ENCODE results near the gene IFIT3.

Gene IFIT3

DNA sequence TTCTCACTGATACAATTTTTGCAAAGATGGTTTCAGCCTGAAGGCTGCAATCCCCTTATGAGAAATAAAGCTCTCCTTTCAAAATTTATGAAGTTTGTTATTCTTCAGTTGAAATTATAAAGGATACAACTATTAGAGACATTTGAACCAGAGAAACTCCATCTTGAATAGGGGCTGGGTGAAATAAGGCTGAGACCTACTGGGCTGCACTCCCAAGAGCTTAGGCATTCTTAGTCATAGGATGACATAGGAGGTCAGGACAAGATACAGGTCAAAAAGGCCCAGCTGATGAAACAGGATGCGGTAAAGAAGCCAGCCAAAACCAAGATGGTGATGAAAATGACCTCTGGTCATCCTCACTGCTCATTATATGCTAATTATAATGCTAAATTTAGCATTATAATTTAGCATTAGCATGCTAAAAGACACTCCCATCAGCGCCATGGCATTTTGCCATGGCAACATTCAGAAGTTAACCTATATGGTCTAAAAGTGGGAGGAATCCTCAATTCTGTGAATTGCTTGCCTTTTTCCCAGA, 27.7 kb downstream of the IFIT3 start:
- no peak for DNase-seq (ENCODE audit: low read depth in 3 of 3, low spot score in 1 of 3)

DNA sequence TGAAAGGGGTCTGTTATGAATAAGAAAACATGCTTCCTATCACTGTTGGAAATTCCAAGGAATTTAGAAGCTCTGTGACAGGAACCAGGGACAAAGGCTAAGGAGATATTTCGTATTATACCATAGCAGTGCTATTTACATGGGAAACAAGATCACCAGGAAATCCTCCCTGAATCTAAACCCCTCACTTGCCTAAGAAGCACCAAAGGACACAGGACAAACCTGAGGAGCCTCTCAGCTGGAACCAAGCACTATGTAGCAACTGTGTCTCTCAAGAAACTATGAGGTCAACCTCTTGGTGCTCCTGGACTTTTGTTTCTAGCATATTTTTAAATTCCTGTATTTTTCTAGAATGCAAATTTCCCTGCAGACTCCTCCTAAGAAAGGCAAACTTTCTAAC, 29.3 kb downstream of the IFIT3 start:
- DNase-seq (ENCODE audit: low read depth in 3 of 3, low spot score in 1 of 3) = no peak

DNA sequence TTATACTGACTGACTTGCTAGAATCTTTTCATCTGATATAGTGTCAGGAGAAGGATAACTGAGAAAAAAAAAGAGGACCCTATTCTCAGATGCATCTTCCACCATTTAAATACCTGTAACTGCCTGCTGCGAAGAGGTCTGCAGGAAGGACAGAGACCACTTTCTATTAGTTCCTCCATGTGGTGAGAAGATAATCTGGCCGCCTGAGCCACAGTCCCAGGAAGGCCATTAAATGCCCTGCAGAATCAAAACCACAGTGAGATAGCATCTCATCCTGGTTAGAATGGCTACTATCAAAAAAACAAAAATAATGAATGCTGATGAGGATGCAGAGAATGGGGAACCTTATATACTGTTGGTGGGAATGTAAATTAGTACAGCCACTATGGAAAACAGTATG, 30.2 kb downstream of the IFIT3 start:
- DNase-seq (ENCODE audit: low read depth in 3 of 3, low spot score in 1 of 3) = no peak

DNA sequence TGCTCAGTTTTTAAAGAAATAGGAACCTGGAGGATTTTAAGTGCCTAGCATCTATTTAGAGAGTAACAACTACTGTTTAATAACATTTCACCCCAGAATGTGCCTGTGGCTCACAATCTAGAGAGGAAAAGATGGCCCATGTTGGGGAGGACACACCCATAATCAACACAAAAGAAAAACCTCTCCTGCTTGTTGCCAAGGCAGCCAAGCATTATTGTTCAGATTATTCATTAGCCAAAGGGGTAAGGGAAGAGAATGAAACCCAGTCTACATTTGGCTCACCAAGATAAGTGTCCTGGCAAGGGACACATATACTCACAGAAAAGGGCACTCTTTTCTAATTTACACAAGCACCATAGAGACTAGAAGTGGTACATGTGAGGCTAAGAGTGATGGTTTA, 32.4 kb downstream of the IFIT3 start:
- no peak for DNase-seq (ENCODE audit: low read depth in 3 of 3, low spot score in 1 of 3)

DNA sequence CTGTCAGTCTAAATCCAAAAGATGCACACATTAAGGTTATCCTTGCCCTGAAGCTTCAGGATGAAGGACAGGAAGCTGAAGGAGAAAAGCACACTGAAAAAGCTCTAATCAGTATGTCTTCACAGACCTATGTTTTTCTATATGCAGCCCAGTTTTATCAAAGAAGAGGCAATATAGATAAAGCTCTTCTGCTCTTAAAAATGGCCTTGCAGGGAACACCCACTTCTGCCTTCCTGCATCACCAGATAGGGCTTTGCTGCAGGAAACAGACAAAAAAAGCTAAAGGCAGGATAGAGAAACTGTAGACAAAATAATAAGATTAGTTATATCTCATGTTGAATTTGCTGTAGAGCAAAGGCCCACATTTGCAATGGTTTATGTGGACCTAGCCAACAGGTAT, 35.1 kb downstream of the IFIT3 start:
- DNase-seq (ENCODE audit: low read depth in 3 of 3, low spot score in 1 of 3) = no peak

DNA sequence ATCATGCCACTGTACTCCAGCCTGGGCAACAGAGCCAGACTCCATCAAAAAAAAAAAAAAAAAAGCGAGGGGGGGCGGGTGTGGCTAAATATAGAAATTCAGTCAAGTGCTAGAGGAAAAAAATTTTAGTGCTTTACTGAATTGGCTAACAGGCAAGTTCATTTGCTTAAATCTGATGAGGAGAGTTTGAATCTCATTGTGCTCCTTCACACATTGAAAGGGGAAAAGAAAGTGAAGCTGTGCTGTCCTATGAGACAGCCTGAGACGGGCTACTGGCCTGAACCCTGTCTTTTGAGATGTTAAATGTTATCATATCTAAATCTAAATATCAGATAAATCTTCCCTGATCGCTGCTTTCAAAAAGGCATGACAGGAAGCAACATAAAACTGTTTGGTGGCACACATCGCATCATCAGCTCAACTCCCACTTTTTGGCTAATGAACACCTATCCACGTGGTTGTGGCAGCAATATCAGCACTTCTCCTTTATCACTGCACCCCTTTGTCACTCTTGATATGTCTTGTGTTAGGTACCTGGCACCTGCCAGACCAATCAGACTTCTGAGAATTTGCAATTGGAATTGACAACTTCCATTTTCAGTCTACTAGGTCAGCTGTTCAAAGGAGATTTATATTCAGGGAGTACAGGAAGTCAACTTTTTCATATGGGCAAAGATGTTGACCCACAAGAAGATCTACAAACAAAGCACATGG, 36.1 kb downstream of the IFIT3 start:
- DNase-seq (ENCODE audit: low read depth in 3 of 3, low spot score in 1 of 3) = no peak

DNA sequence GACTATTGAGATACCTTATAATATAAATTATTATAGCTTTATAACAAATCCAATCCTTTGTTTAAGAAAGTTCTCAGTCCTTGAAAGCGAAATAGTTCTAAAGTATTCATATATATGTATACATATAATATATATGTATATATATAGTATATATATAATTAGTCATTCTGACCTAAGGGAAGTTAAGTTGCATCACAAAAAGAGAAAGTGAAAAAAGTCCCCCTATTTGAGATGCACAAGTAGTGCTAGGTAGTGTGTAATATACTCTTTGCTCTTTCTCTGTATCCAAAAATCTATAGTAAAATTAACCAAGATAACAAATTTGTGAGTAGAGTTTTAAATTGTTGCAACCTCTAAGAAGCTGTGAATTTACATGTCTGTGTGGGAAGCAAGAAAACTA, 36.7 kb downstream of the IFIT3 start:
- DNase-seq (ENCODE audit: low read depth in 3 of 3, low spot score in 1 of 3) = no peak

DNA sequence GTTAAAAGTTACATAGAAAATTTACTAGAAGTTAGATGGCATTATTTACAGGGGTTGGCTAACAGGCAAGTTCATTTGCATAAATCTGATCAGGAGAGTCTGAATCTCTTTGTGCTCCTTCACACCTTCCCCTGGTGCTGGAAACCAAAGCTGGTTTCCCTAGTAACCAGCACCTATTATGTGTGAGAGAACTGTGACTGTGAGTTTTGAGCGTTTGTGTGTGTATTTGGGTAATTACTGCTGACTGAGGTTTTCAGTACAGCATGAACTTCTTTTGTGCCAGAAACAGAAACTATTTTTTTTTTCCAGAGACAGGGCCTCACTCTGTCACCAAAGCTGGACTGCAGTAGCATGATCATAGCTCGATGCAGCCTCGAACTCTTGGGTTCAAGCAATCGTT, 39.7 kb downstream of the IFIT3 start:
- no peak for DNase-seq (ENCODE audit: low read depth in 3 of 3, low spot score in 1 of 3)

DNA sequence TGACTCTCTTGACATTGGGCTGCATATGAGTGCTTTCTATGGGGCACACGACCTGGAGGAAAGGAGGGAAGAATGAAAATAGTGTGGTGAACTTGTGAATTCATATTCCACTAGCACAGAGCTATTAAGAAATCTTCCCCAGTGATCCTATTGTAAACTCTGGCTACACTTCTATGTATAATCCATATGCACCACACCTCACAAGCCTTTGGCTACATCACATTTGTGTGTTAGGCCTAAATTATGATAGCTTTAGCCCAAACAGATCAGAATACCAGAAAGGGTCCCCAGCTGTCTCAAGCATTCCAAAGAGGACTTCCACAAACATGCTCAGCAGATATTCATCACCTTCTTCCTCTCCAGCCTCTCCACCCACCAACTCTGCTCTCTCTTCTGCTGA, 40.3 kb downstream of the IFIT3 start:
- DNase-seq (ENCODE audit: low read depth in 3 of 3, low spot score in 1 of 3) = no peak

DNA sequence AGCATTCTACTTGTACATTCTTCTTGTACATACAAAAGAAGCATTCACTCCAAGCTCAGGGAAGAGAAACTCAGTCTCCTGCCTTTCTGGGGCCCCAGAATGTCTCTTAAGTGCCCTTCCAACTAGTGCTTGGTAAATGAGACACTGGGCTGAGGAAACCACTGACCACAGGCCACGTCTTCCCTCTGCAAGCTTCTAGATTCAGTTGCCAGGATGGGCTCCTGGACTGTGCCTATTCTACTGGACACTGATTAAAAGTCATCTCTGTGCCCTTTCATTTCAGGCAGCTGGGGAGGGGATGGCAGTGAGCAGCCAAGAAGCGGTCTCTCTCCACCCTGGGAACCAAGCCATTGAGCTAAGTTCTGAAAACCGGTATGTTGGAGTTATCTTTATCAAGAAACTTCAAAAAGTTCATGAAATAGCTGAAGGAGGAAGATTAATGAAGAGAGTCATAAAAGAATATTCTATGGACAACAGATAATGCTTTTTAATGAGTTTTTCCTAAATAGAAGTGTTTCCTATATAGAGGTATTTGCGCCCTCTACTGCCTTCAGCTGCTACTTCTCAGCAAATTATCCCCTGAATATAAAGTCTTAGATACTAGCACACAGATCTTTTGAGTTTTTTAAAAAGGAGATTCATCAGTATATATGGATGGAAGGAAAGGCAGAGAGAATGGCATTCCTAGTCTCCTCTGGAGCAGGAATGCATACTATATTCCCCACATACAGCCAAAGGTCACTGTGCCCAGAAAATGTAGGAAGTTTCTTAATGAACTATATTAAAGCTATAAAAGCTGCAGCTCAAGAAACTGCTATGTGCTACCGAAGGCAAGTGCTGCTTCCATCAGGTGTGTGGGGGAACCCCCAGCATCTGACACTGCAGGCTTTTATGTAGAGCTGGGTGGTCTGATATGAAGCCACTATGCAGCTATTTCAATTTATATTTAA, 41.6 kb downstream of the IFIT3 start:
- DNase-seq (ENCODE audit: low read depth in 3 of 3, low spot score in 1 of 3) = no peak

DNA sequence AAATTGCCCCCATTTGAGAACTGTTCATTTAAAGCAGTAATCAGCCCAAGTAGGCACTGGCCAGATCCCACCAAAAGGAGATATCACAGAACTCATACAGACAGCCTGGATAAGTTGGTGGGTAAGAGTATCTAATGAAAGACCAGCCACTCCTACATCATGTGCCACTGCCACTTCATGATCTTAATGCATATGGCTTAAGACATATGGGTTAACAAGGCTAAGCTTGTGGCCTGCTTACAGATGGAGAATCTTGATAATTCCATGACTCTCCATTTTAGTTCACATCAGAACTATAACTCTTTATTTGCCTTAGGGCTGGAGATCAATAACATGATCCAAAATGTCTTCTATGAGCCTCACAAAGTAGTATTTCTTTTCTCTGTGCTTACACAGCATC, 43.3 kb downstream of the IFIT3 start:
- DNase-seq (ENCODE audit: low read depth in 3 of 3, low spot score in 1 of 3) = no peak

DNA sequence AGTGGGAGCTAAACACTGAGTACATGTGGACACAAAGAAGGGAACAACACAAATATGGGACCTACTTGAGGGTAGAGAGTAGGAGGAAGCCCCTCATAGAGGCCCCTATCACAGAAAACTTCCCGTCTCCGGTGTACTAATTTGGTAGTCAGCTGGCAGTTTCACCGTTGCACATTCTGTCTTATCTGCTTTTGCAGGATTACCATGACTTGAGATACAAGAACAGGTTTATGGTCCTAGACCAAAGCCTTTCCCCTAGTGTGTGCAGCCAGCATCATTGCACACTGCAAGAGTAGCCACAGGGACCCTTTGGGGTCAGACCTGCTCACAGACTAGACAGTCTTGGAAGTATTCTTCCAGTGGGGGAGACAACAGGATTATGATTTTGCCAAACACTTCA, 44.2 kb downstream of the IFIT3 start:
- no peak for DNase-seq (ENCODE audit: low read depth in 3 of 3, low spot score in 1 of 3)

DNA sequence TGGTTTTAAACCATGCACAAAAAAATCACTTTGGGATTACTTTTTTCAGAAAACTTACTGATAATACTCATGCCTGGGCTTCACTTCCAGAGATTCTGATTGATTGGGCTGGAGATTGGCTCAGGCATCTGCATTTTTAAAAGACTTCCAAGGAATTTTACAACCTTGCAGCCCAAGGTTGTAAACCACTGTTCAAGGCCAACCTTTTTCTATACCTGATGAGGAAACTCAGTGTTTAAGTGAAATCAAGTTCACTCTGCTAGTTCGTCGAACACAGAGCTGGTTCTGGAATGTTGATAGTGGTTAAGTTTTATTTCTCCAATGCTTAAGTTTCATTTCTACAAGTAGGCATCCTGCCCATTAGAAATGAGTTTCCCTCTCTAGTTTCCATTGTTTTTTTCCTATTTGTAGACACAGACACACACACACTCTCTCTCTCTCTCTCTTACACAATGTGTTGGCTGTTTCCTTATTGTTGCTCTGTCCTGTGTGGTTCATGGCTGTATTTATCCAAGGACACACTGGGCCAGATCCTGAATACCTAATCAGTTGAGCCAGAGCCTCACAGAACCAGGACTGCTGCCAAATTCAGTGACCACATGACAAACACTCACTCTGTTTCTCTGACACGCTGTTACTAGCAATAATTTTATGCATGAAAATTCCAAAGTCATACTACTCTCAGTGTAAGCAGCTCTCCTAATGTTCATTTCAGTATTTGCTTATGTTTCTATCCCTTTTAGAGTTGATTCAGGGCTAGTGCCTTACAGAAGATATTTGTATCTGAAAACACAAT, 46.3 kb downstream of the IFIT3 start:
- DNase-seq (ENCODE audit: low read depth in 3 of 3, low spot score in 1 of 3) = no peak

DNA sequence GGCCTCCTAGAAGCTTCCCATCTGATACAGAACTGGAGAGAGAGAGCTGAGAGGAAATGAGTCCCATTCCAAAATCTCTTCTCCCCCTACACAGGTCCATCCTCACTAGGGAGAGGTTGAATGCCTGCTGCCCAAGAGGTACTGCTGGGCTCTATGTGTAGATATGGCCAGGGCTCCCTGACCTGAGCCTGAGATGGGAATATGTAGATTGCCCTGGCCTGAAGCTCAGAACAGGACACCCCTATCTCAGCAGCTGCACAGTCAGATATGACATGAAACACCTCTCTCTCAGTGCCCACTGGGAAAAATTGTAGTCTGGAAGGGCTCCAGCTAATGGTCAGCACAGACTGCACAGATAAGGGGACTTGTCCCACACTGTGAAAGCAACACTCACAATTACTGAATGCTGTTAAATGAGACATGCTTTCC, 46.9 kb downstream of the IFIT3 start:
- DNase-seq (ENCODE audit: low read depth in 3 of 3, low spot score in 1 of 3) = no peak

DNA sequence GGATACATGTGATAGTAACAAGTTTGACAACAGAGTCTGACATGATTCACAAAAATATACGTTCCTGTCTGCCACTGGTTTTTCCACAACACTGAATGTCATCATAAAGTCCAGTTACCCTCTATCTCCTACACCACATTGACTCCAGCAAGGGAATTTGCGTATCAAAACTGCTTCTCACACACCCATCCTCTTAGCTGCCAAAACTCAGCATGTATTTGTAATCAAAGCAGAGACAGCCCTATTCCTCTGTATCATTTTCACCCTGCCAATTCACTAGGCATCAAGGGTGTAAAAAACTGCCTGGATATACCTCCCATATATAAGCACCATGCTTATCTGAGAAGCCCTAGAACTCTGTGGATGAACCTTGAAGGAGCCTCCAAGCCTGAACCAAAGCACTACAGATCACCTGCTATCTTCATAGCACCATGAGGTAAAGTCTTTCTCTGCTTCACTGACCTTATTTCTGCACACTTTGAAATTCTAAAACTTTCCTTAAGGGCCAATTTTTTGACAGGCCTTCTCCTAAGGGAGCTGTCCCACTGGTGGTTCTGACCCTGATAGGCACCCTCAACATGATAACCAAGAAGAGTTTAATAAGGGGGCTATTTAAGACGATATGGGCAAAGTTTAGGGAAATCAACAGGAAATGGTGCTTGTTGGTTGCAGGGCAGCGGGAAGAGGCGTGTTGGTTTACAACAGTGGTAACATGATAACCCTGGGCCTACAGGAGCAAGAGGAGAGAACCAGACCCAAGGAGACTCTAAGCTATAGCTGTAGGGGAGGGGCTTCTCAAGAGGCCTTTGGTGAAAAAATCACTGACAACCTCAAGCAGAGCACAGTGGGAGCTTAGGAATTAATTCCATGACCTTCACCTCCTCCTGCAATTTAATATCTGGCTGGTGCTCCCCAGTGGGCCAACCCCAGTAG, 50.2 kb downstream of the IFIT3 start, which contains the start of gene IFIT1B:
Gene IFIT1B (plus strand): TSS at position 352 of the 933 bp plus-strand sequence. CDS start 80 bp downstream, at position 432.
- DNase-seq (ENCODE audit: low read depth in 3 of 3, low spot score in 1 of 3) = no peak

DNA sequence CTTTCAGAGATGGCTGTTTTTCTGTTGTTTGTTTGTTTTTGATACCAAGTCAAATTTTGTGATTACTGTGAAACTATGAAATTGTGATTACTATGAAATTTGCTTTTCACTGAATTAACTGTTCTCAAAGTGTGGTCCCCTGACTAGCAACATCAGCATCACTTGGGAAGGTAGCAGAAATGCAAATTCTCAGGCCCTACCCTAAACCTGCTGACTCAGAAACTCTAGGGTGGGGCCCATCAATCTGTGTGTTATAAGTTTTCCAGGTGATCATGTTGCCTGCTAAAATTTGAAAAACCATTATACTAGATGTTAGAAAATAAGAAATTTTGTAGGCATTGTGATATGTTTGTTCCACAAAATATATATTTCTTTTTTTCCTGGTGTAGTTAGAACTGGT, 51.3 kb downstream of the IFIT3 start:
- DNase-seq (ENCODE audit: low read depth in 3 of 3, low spot score in 1 of 3) = no peak

DNA sequence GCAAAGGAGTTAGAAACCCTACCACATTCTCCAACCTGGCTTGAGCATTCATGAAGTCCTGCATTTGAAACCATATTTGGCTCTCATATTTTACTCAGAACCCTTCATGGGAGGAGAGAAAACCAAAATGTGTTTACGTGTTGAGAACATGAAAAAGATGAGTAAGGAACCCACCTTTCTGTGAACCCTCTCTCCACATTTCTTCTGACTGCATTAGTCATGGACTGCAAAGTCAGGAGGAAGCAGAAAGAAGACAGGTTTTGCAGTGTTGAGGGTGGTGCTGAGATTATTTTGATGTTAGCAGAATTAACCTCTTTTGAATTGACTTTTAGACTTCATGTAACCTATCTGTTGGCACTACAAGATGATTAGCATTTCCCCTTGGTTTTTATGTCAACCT, 55.0 kb downstream of the IFIT3 start:
- DNase-seq (ENCODE audit: low read depth in 3 of 3, low spot score in 1 of 3) = no peak

DNA sequence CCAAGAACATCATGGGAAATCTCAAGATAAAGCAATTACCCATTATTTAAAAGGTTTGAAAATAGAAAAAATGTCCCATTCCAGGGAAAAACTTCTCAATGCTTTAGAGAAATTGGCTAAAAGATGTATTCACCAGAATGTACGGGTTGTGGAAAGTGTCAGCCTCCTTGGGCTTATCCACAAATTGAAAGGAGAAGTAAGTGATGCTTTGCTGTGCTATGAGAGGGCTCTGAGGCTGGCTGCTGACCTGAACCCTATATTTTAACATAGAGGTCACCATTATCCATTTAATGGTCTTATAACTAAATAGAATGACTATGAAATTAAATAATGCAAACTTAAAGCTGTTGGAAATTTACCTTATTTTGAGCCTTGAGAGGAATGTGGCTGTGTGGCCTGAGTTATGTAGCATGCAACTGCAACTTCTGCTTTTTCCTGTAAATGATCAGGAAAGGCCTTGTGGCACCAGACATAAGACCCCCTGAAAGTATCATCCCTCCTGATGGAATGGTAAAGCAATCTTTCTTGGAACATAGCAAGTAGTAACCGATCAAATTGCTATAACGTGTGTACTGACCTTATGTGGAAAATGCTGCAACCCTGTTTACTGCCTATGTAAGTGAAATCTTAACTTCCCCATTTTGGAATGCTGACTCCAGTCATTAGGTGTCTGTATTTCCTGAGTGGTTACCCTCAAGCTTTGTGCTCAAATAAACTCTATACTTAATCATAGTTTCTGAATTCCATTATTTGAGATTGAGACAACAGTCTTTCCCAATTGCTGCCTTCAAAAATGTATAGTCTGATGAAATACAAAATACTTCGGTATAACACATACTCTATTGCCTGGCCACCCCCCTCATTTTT, 56.9 kb downstream of the IFIT3 start:
- DNase-seq (ENCODE audit: low read depth in 3 of 3, low spot score in 1 of 3) = no peak

DNA sequence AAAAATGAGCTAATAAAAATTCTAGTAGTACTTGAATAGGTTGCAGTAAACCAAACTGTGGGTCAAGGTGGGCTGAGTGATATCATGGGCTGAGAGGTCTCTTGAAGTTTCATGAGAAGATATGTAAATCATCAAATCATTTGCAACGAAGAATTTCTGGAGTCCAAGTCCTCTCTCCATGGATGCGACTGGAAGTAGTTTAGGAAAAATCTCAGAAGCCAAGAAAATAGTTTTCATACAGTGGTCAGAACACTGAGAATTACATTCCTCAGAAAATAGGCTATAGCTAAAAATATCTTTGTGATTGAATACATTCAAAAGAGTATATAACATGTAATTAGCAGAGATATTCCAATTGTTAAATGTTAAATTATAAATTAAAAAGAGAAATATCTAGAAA, 61.0 kb downstream of the IFIT3 start:
- DNase-seq (ENCODE audit: low read depth in 3 of 3, low spot score in 1 of 3) = no peak

All from stimulated activated CD4-positive, alpha-beta T cell treated with anti-CD3 and anti-CD28 coated beads, TNF-alpha, amount 100 ng/mL, for 1 hour (primary cell).